Stimulated activated naive CD8-positive, alpha-beta T cell treated with anti-CD3 and anti-CD28 coated beads, Interleukin-15, amount 100 ng/mL, for 72 hours (primary cell): ENCODE results near the gene MPZL1.
"Not testable (repeated sequence)": the region's sequence is repeated elsewhere in the genome, so short reads cannot be mapped to it uniquely, and the experiment has no call there.

Experiments used
- ATAC-seq: fragments of 150-1000 bp; cut with Tn5 transposase; 2 replicates; pipeline ENCODE4 v1.10.0; 2021; ENCODE audit warnings: mild to moderate bottlenecking, moderate library complexity
- DNase-seq, 2 donors: peaks; one replicate each; pipeline ENCODE4 v3.0.0; 2021 to 2022
- H3K27ac Mint-ChIP-seq, 2 donors: one replicate each; pipeline ENCODE4 v1.8.0; 2022; ENCODE audit warnings: mild to moderate bottlenecking in 2 of 2, mixed read lengths in 2 of 2, moderate library complexity in 2 of 2
- H3K27me3 Mint-ChIP-seq: one replicate; pipeline ENCODE4 v1.8.0; 2022; ENCODE audit warnings: mixed read lengths
- H3K4me1 Mint-ChIP-seq: one replicate; pipeline ENCODE4 v1.8.0; 2022; ENCODE audit warnings: mild to moderate bottlenecking, mixed read lengths
- H3K4me3 Mint-ChIP-seq, 2 donors: one replicate each; pipeline ENCODE4 v1.8.0; 2022; ENCODE audit warnings: mild to moderate bottlenecking in 2 of 2, mixed read lengths in 2 of 2, moderate library complexity in 1 of 2
- H3K9me3 Mint-ChIP-seq, 2 donors: one replicate each; pipeline ENCODE4 v1.8.0; 2022; ENCODE audit warnings: mixed read lengths in 2 of 2

The MPZL1 gene

DNA sequence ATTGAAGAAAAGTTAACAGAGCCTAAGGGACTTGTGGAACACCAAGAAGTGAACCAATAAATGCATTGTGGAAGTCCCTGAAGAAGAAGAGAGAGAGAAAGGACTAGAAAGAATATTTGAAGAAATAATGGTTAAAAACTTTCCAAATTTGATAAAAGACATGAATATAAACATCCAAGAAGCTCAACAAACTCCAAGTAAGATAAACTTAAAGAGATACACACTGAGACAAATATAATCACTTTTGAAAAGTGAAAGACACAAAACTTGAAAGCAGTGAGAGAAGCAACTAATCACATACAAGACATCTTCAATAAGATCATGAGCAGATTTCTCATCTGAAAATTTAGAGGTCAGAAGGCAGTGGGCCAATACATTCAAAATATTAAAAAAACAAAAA is 91.2 kb downstream of the MPZL1 start:
- Mint-ChIP-seq H3K9me3 (peaks cover 29 to 41% of the 10 kb centered on the region in 2 donors), H3K4me3 (no peak overlapping the region), H3K4me1 (no peaks in the 10 kb centered on the region), H3K27ac (no peak overlapping the region), H3K27me3 (no peaks in the 10 kb centered on the region)
- ATAC-seq (no peak), DNase-seq (no peak)

DNA sequence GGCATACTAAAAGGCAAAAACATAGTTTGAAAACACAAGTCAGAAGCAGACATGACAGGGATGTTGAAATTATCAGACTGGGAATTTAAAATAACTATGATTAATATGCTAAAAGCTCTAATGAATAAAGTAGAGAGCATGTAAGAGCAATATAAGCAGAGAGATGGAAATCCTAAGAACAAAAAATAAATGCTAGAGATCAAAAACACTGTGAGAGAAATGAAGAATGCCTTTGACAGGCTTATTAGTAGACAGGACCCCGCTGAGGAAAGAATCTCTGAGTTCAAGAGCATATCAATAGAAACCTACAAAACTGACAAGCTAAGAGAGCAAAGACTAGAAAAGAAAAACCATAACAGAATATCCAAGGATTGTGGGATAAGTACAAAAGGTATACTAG is 93.9 kb downstream of the MPZL1 start:
- H3K4me1 Mint-ChIP-seq, result peaks cover 8% of the 10 kb centered on the region
- ATAC-seq, result no peak
- no peak overlapping the region for H3K27ac Mint-ChIP-seq
- no peak overlapping the region for H3K4me3 Mint-ChIP-seq
- DNase-seq, result no peak
- peaks cover 29 to 41% of the 10 kb centered on the region in 2 donors for H3K9me3 Mint-ChIP-seq
- H3K27me3 Mint-ChIP-seq, result peaks cover 10% of the 10 kb centered on the region

DNA sequence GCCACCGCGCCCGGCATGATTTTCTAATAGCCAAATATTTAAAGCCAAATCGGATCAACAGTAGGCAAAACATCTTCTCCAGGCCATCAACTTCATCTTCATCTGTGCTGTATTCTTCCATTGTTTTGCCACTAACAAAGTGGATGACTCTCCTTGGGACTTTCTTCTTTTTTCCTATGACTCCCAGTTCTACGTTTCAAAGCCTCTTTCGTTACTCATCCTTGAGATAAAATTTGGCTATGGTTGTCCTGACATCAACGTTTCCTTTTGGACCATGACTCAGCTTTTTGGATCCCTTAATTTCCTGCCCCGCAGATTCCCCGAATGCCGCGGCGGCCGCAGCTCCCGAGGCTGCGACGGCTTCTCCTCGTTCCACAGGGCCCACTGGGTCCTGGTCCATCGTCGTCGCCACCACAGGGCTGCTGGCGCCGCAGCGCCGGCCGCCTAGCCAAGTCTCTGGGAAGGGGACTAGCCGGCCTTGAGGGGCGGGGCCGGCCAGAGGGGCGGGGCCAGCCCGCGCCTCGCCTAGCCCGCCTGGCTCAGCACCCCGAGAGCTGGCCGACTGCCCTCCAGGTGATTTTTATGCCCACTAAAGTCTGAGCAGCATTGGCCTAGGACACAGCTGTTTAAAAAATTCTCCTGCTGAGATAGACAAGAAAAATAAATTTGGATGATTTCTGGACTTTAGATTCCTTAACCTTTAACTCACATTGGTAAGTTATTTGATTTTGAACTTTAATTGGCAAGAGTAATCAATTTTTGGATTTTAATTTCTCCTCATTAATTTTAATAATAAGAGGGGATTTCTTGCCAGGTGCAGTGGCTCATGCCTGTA is 98.3 kb downstream of the MPZL1 start:
- Mint-ChIP-seq H3K27ac (peak overlapping the region; percentile 54 to 62), H3K9me3 (peaks cover 10 to 11% of the 10 kb centered on the region in 2 donors), H3K27me3 (peaks cover 20% of the 10 kb centered on the region), H3K4me1 (peaks cover 8% of the 10 kb centered on the region), H3K4me3 (peak overlapping the region; percentile 76 to 95)
- peak; percentile 74 for ATAC-seq
- DNase-seq, result peak in 1 of 2 donors; percentile 20

DNA sequence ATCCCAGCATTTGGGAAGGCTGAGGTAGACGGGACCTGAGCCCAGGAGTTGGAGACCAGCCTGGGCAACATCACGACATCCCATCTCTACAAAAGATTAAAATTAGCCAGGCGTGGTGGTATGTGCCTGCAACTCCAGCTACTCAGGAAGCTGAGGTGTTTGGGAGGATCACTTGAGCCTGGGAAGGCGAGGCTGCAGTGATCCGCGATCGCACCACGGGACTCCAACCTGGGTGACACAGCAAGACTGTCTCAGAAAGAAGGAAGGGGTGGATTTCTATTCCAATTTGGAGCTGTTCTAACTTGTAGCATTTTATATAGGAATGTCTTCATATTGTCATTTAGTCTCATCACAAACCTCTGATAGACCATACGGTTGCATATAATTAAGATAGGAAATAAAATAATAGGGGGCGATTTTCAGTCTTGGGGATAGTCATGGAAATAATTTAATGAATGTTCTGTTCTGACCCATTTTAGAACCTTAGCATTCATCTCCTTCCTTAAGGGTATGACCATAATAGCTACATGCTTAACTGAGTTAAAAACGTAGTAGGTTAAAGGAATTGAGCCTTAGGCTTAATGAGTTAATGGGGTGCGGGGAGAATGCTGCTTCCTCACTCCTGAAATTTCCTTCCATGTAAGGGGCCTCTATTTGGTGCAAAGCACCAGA is 99.0 kb downstream of the MPZL1 start:
- ATAC-seq (no peak), DNase-seq (no peak)
- Mint-ChIP-seq H3K27me3 (peaks cover 20% of the 10 kb centered on the region), H3K4me3 (no peak overlapping the region), H3K4me1 (peaks cover 8% of the 10 kb centered on the region), H3K9me3 (peaks cover 2 to 3% of the 10 kb centered on the region in 2 donors), H3K27ac (no peak overlapping the region)

DNA sequence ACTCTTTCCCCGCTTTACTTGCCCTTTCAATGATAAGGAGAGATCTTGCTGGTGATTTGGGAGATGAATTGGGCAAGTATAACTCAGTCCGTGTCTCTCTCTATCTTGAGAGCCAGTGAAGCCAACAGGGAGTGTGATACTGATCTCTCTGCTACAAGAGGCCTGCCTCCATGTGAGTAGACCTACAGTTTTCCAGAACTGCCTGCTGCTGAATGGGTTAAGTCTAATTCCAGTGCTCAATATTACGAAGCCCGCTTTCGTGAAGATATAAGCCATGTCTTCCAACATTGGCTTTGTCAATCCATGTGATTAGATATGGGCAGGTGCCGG is 99.5 kb downstream of the MPZL1 start:
- DNase-seq, result no peak
- Mint-ChIP-seq H3K9me3 (no peaks in the 10 kb centered on the region), H3K27ac (no peak overlapping the region), H3K27me3 (peaks cover 20% of the 10 kb centered on the region), H3K4me3 (no peak overlapping the region), H3K4me1 (peaks cover 8% of the 10 kb centered on the region)
- no peak for ATAC-seq

DNA sequence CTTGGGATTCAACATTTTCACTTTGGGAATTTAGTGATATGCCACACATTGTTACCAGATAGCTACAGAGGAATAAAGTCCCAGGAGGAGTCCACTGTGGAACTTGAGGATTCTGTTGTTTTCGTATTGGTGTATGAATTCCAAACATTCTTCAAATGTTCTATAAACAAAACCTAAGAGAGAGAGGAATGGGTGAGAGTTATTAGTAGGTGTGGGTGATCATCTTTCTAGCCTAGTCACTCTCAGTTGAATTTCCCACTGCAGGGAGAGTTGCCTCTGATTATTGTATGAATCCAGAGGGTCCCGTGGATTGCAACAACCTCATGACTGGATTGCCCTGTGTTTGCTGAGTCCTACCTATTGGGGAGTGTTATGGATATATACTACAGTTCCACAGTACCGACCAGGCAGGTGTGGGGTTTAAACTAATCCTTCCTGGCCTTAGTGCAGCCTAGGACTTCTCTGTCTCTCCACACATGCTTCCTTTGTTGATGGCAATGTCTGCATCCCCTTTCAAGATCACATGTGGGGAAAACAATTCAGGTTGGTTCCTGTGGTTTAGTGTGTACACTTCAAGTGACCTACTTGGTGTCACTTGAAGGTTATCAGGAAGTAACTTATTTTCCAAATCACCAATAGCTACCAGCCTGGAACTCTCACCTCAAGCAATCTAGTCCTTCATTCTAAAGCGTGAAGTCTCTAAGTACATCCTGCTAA is 100.3 kb downstream of the MPZL1 start:
- H3K4me3 Mint-ChIP-seq, result no peak overlapping the region
- peaks cover 20% of the 10 kb centered on the region for H3K27me3 Mint-ChIP-seq
- ATAC-seq (no peak), DNase-seq (no peak)
- peaks cover 8% of the 10 kb centered on the region for H3K4me1 Mint-ChIP-seq
- no peaks in the 10 kb centered on the region for H3K9me3 Mint-ChIP-seq
- H3K27ac Mint-ChIP-seq, result no peak overlapping the region

DNA sequence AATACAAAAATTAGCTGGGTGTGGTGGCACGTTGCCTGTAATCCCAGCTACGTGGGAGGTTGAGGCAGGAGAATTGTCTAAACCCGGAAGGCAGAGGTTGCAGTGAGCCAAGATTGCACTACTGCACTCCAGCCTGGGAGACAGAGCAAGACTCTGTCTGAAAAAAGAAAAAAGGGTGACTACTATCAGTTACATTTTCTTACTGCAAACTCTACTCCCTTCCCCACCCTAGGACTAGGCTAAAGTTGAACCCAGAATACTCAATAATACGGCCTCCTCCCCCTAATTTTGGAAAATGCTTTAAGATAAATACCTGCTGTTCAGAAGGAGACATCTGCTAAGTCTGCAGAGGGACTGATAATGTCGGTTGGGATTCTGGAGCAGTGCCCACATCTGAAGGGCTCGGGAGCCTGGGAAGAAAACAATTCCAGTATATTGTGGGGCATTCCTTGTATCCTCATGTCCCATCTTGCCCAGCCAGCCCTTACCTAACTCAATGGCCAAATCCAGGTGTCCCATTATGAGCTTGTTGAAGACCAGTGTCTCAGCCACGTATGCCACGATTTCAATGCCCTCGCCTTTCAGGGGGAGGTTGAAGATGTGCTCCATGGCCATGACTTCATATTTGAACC is 102.5 kb downstream of the MPZL1 start:
- H3K4me1 Mint-ChIP-seq, result peaks cover 8% of the 10 kb centered on the region
- no peak for DNase-seq

DNA sequence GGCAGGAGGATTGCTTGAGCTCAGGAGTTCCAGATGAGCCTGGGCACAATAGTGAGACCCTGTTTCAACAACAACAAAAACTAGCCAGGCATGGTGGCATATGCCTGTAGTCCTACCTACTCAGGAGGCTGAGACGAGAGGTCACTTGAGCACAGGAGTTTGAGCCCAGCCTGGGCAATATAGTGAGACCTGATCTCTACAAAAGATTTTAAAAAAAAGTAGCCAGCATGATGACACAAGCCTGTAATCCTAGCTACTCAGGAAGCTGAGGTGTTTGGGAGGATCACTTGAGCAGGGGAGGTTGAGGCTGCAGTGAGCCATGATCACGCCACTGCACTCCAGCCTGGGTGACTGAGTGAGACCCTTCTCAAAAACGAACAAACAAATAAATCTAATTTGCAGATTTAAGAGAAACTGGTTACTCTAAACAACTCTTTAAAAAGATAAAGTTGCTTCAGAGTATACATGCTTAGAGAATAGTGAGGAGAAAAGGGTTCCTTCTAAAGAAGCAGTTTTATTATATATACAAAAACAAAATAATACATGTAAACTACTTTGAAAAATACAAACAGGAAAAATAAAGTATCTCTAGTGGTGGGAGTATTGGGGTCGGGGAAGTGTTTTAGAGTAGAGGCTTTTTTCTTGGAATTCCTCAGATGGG is 103.8 kb downstream of the MPZL1 start:
- peaks cover 11% of the 10 kb centered on the region for H3K27me3 Mint-ChIP-seq
- H3K4me1 Mint-ChIP-seq, result no peaks in the 10 kb centered on the region
- ATAC-seq, result no peak
- peak overlapping the region in 1 of 2 donors; percentile 34 for H3K27ac Mint-ChIP-seq
- H3K4me3 Mint-ChIP-seq, result no peak overlapping the region
- H3K9me3 Mint-ChIP-seq, result no peaks in the 10 kb centered on the region
- DNase-seq, result no peak

More for the DNA sequence above, 102.5 kb downstream of the MPZL1 start:
- Mint-ChIP-seq H3K4me3 (no peak overlapping the region), H3K9me3 (no peaks in the 10 kb centered on the region), H3K27ac (no peak overlapping the region), H3K27me3 (peaks cover 20% of the 10 kb centered on the region)
- ATAC-seq, result no peak

DNA sequence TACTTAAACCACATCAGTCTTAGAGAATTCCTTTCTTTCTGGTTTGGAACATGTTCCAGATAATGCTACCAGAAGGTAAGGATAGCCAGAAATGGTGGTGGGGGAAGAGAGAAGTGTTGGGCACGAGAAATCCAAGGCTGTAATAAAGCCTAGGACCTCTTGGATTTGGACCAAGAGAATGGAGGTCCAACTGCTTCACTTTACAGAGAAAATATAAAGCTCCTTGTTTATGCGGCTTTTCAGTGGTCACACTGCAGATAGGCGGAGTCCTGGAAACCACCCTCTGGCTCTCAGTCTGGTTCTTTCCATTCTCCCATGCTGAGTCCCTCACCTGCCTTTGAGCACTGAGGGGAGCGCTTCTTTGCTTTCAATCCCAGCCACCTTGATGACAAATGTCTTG is 104.3 kb downstream of the MPZL1 start:
- ATAC-seq (no peak), DNase-seq (no peak)

DNA sequence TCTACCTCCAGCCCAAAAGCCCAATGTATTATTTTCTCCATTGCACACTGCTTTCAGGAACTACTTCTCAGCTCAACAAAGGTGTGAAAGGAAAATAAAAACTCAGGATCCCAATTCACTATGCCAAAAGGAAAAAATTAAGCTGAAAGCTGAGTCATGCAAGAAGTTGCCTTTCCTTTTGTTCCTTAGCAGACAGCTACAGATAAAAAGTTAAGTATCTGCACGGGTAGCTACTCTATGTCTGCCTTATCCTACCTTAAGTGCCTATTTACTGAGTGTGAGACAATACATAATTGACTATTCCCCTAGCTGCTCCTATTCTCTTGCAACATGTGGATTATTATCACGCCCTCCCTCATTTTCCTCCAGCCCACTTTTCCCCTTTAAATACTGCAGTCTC is 108.1 kb downstream of the MPZL1 start:
- H3K27ac Mint-ChIP-seq, result peak overlapping the region in 1 of 2 donors; percentile 86
- no peak for DNase-seq

More for the DNA sequence above, 104.3 kb downstream of the MPZL1 start:
- H3K4me3 Mint-ChIP-seq, result no peak overlapping the region
- no peaks in the 10 kb centered on the region for H3K4me1 Mint-ChIP-seq
- no peaks in the 10 kb centered on the region for H3K9me3 Mint-ChIP-seq
- H3K27me3 Mint-ChIP-seq, result peaks cover 5% of the 10 kb centered on the region
- H3K27ac Mint-ChIP-seq, result no peak overlapping the region

DNA sequence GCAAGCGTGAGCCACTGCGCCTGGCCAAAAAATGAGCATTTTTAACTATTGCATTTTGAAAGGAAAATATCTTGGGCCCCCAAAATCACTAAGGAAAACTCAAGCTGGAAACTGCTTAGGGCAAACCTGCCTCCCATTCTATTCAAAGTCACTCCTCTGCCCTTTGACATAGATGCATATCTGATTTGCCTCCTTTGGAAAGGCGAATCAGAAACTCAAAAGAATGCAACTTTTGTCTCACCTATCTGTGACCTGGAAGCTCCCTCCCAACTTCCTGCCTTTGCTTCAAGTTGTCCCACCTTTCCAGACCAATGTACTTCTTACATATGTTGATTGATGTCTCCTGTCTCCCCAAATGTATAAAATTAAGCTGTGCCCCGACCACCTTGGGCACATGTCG is 108.9 kb downstream of the MPZL1 start:
- not testable (repeated sequence) for H3K4me1 Mint-ChIP-seq, H3K27me3 Mint-ChIP-seq, H3K27ac Mint-ChIP-seq, ATAC-seq, DNase-seq, H3K9me3 Mint-ChIP-seq, H3K4me3 Mint-ChIP-seq

More for the DNA sequence above, 108.1 kb downstream of the MPZL1 start:
- no peaks in the 10 kb centered on the region for H3K4me1 Mint-ChIP-seq
- no peaks in the 10 kb centered on the region for H3K9me3 Mint-ChIP-seq
- no peaks in the 10 kb centered on the region for H3K27me3 Mint-ChIP-seq
- ATAC-seq, result no peak
- H3K4me3 Mint-ChIP-seq, result no peak overlapping the region

DNA sequence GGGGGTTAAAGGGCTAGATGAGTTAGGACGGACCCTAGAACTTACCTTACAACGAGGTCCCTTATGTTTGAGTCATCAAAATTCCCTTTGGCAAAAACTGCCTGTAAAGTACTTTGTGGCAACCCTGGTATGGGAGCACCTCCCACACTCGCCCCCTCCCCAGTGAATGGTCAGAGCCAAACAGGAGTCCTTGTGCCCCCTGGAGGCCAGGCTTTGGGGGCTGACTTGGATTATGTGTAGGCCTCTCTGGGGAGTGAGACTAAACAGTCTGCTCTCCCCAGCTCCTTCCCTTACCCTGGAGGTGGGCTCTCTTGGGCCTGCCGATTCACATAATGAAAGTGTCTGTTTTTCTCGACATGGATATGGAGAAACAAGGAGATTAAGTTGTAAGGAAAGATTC is 110.9 kb downstream of the MPZL1 start:
- DNase-seq (no peak), ATAC-seq (no peak)
- H3K27ac Mint-ChIP-seq, result no peak overlapping the region
- no peaks in the 10 kb centered on the region for H3K9me3 Mint-ChIP-seq
- peaks cover 5% of the 10 kb centered on the region for H3K4me1 Mint-ChIP-seq
- H3K4me3 Mint-ChIP-seq, result no peak overlapping the region
- no peaks in the 10 kb centered on the region for H3K27me3 Mint-ChIP-seq

DNA sequence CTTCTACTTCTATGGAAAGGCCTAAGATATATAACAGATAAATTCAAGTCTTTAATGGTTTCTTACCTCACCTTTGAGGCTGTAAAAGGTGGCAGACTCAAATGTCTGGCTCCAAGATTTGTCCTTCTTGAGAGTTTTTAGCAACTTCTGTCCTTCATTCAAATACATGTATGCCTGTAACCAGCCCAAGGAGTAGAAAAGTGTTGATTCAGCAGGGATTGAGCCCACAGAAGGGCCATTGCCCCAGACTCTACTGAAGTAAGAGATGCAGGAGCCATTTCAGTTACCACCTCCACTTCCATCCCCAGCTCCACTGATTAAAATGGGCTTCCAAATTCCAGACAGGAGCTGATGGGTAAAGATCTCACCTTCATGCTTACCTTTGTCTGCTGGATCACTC is 112.1 kb downstream of the MPZL1 start:
- Mint-ChIP-seq H3K4me1 (peaks cover 5% of the 10 kb centered on the region), H3K4me3 (no peak overlapping the region), H3K27me3 (no peaks in the 10 kb centered on the region), H3K27ac (no peak overlapping the region), H3K9me3 (peaks cover 0 to 4% of the 10 kb centered on the region in 2 donors)
- ATAC-seq (no peak), DNase-seq (no peak)

DNA sequence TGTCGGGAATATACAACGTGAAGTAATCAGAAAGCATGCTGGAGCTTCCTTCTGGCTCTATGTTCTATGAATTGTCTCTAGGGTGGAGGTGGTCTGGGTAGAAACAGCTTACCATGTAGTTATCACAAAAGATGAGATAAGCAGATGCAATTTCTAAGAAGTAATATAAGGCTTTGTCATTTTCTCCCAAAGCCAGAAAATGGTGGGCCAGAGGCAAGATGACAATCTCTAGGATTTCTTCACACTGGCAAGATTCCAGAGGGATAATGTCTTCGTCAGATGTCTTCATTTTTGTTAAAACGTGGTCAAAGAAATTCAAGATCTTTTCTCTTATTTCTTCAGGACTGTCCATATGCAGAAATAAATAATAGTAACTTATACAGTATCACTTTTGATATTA is 114.4 kb downstream of the MPZL1 start:
- ATAC-seq (no peak), DNase-seq (no peak)
- H3K27ac Mint-ChIP-seq, result no peak overlapping the region
- no peak overlapping the region for H3K4me3 Mint-ChIP-seq
- H3K27me3 Mint-ChIP-seq, result no peaks in the 10 kb centered on the region
- H3K9me3 Mint-ChIP-seq, result peaks cover 0 to 6% of the 10 kb centered on the region in 2 donors
- peaks cover 5% of the 10 kb centered on the region for H3K4me1 Mint-ChIP-seq

DNA sequence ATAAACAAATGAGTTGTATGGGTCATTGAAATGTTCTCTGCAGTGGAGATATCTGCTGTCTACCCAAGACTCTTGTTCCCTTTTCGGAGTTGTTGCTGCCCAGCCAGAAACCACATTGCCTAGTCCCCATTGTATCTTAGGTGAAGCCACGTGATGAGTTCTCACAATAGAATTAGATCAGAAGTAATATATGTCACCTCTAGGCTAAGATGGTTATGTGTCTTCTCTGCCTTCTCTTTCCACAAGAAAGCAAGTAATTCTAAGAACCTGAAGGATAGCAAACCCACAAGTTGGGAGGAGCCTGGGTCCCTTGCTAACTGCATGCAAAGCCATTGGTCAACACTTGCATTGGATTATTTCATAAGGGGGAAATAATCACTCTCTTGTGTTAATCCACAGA is 115.5 kb downstream of the MPZL1 start:
- Mint-ChIP-seq H3K9me3 (peaks cover 0 to 6% of the 10 kb centered on the region in 2 donors), H3K27ac (no peak overlapping the region), H3K27me3 (no peaks in the 10 kb centered on the region), H3K4me1 (peaks cover 5% of the 10 kb centered on the region), H3K4me3 (no peak overlapping the region)
- DNase-seq, result no peak
- peak; percentile 61 for ATAC-seq
